K562 (cell line): Measurements from ENCODE around the gene RPRD1B.

Experiments
- FOXP1 ChIP-seq: sonication (generic); formaldehyde crosslinking; IDR thresholded peaks from 2 replicates; pipeline ENCODE4 v1.8.0; 2022; ENCODE audit warnings: mild to moderate bottlenecking, missing genetic modification reagents
- KDM5B ChIP-seq: fragments of 200-600 bp; sonication (generic); IDR thresholded peaks from 2 replicates; pipeline ENCODE4 v1.6.1; 2012; ENCODE audit warnings: low read depth, mild to moderate bottlenecking, moderate library complexity, low read length, control low read depth, inconsistent platforms; ENCODE audit not compliant: insufficient replicate concordance
- PML ChIP-seq: IDR thresholded peaks from 2 replicates; pipeline ENCODE4 v1.6.1; 2012; ENCODE audit warnings: low read length, inconsistent platforms
- RAD21 ChIP-seq, 2 experiments: fragments of 250-450 bp in 1 of 2; fragments of 450-650 bp in 1 of 2; sonication (Bioruptor Pico) in 1 of 2; formaldehyde crosslinking in 1 of 2; IDR thresholded peaks in 1 of 2; conservative IDR thresholded peaks in 1 of 2; 2 replicates each; pipeline versions ENCODE4 v1.4.0 to v1.8.0; 2020 to 2022; ENCODE audit warnings: mild to moderate bottlenecking in 2 of 2, moderate library complexity in 1 of 2
- RFX5 ChIP-seq: IDR thresholded peaks from 2 replicates; pipeline ENCODE4 v1.6.1; 2011; ENCODE audit warnings: low read depth, mild to moderate bottlenecking, improper control_type of control experiment, low read length
- SIN3A ChIP-seq, 2 experiments: fragments of 150-350 bp in 1 of 2; IDR thresholded peaks; 2 replicates each; pipeline ENCODE4 v1.6.1; 2011 to 2016; ENCODE audit warnings: borderline replicate concordance in 2 of 2, low read depth in 2 of 2, low read length in 2 of 2, mild to moderate bottlenecking in 2 of 2, moderate library complexity in 2 of 2; ENCODE audit not compliant: control insufficient read depth in 1 of 2
- TF ChIP-seq, protein P1 (sequence below), 3 experiments: IDR thresholded peaks in 2 of 3; conservative IDR thresholded peaks in 1 of 3; 2 replicates each; pipeline ENCODE4 v1.5.1; 2011 to 2012; ENCODE audit warnings: low read length in 3 of 3, mild to moderate bottlenecking in 3 of 3, control low read depth in 2 of 3, improper control_type of control experiment in 1 of 3, inconsistent platforms in 1 of 3, low read depth in 1 of 3, mixed read lengths in 1 of 3, moderate library complexity in 1 of 3; ENCODE audit not compliant: insufficient read depth in 2 of 3

DNA sequence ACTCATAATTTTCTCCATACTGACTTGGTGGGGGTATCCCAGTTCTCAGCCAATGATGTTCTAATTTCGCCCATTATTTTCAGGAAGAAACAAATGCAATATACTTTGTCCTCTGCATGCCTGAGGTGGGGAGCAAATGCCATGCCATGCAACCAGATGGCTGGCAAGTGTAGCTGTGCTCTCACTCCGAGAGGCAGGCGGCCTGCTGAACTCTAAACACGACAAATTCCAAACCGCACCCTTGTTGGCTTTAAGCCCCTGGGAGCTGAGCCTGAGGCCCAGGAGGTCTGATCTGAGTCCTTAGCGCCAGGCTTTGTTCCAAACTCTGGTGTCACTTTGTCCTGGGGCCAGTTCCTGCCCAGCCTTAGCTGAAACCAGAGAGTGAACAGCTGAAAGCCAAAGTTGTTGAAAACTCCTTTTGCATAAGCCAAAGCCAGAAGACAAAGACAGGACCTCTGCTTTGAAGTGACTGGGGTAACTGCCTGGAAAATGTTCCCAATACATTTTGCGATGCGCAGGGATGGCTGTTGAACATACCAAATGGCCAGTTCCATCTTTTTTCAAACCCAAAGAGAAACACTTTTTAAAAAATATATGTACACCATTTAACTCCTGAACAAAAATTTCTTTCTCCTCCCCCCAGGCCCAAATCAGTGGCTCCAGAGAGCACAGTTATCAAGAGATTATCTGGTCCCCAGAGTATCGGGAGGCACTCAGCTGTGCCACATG is 46.5 kb upstream of the RPRD1B start:
- no peak for TF ChIP-seq RAD21 (CRISPR knock-in tag; conservative IDR thresholded peaks at IDR 0.05 in 1 of 2, IDR thresholded peaks at IDR 0.05 in 1 of 2)
- TF ChIP-seq, protein P1, sequence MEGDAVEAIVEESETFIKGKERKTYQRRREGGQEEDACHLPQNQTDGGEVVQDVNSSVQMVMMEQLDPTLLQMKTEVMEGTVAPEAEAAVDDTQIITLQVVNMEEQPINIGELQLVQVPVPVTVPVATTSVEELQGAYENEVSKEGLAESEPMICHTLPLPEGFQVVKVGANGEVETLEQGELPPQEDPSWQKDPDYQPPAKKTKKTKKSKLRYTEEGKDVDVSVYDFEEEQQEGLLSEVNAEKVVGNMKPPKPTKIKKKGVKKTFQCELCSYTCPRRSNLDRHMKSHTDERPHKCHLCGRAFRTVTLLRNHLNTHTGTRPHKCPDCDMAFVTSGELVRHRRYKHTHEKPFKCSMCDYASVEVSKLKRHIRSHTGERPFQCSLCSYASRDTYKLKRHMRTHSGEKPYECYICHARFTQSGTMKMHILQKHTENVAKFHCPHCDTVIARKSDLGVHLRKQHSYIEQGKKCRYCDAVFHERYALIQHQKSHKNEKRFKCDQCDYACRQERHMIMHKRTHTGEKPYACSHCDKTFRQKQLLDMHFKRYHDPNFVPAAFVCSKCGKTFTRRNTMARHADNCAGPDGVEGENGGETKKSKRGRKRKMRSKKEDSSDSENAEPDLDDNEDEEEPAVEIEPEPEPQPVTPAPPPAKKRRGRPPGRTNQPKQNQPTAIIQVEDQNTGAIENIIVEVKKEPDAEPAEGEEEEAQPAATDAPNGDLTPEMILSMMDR (IDR thresholded peaks at IDR 0.05 in 2 of 3, conservative IDR thresholded peaks at IDR 0.05 in 1 of 3; ENCODE audit: insufficient read depth in 2 of 3, low read depth in 1 of 3, low read length in 3 of 3) = no peak
- TF ChIP-seq KDM5B = no peak
- no peak for TF ChIP-seq SIN3A (IDR thresholded peaks at IDR 0.05; ENCODE audit: borderline replicate concordance in 2 of 2, control insufficient read depth in 1 of 2, low read depth in 2 of 2, low read length in 2 of 2)
- TF ChIP-seq PML = no peak
- TF ChIP-seq FOXP1 (CRISPR knock-in tag) = no peak
- TF ChIP-seq RFX5 = no peak
